Measurements from ENCODE around the gene SAMD9L.

Gene SAMD9L

GRCh38 chr7:93179173-93179572, 31.0 kb upstream of the SAMD9L start:
- peaks cover 33% of the 10 kb centered on the region for H3K27me3 Mint-ChIP-seq (ENCODE audit: low read depth, poor library complexity)

DNA sequence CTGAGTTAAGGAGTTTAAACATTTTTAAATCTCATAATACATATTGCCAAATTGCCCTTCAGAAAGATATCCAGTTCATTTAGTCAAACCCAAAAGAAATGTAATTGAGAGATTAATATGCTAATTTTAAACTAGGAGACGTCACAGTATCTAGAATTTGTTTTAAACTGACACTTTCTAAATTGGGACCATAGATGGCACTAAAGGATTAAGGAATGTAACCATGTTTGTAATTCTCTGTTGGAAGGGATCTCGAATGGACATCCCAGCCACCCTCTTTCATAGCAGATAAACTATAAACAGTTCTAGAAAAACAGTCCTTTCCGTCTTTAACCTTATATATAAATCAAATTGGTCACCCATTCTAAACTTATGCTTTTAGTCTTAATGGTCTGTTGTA, 30.0 kb upstream of the SAMD9L start:
- DNase-seq: no peak

More at GRCh38 chr7:93179173-93179572, 31.0 kb upstream of the SAMD9L start:
- Mint-ChIP-seq H3K36me3 (ENCODE audit: low read depth) (no peaks in the 10 kb centered on the region), H3K4me3 (no peak overlapping the region), H3K27ac (no peak overlapping the region), H3K9me3 (no peaks in the 10 kb centered on the region), H3K4me1 (no peaks in the 10 kb centered on the region)
- TF ChIP-seq CTCF (IDR thresholded peaks at IDR 0.05): no peak
- no peak for DNase-seq

DNA sequence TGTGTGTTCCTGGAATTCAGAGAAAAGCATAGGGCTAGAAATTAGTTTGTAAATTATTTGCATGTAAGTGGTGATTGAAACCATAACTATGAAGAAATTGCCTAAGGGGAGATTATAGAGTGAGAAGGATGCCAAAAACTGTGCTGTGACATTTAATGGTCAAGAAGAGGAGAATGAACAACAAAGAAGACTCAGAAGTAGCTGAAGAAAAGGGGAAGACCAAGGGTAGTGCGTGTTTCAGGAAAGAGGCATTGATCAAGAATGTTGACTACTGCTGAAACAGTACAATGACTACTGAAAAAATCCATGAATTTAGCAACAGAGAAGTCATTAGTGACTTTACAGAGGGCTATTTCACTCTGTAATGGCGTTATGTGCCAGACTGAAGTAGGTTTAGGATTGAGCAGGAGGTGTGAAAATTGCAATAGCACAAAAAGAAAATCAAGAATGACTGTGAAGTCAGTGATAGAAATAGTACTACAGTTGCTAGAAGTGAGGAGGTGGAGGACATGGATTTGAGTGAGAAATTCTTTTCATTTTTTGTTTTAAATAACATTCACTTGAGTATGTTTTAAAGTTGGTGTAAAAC, 28.9 kb upstream of the SAMD9L start:
- Mint-ChIP-seq H3K4me3 (no peak overlapping the region), H3K4me1 (no peaks in the 10 kb centered on the region), H3K27ac (no peak overlapping the region), H3K27me3 (ENCODE audit: low read depth, poor library complexity) (peaks cover 26% of the 10 kb centered on the region), H3K9me3 (peaks cover 10% of the 10 kb centered on the region), H3K36me3 (ENCODE audit: low read depth) (no peaks in the 10 kb centered on the region)
- DNase-seq: no peak
- no peak for TF ChIP-seq CTCF (IDR thresholded peaks at IDR 0.05)

More for the DNA sequence above, 30.0 kb upstream of the SAMD9L start:
- Mint-ChIP-seq H3K27ac (no peak overlapping the region), H3K4me1 (no peaks in the 10 kb centered on the region), H3K4me3 (no peak overlapping the region), H3K36me3 (ENCODE audit: low read depth) (no peaks in the 10 kb centered on the region), H3K27me3 (ENCODE audit: low read depth, poor library complexity) (peaks cover 29% of the 10 kb centered on the region), H3K9me3 (peaks cover 3% of the 10 kb centered on the region)
- TF ChIP-seq CTCF (IDR thresholded peaks at IDR 0.05): no peak

DNA sequence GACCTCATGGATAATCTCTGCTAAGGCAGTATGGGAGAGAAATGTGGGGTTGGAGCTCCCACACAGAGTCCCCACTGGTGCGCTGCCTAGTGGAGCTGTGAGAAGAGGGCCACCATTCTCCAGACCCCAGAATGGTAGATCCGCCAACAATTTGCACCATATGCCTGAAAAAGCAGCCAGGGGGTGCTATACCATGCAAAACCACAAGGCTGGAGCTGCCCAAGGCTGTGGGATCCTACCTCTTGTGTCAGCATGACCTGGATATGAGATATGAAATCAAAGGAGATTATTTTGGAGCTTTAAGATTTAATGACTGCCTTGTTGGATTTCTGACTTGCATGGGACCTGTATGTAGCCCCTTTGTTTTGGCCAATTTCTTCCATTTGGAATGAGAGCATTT, 27.0 kb upstream of the SAMD9L start:
- Mint-ChIP-seq H3K27ac (no peak overlapping the region), H3K4me3 (no peak overlapping the region), H3K27me3 (ENCODE audit: low read depth, poor library complexity) (peaks cover 18% of the 10 kb centered on the region), H3K4me1 (no peaks in the 10 kb centered on the region), H3K36me3 (ENCODE audit: low read depth) (no peaks in the 10 kb centered on the region), H3K9me3 (peaks cover 23% of the 10 kb centered on the region)
- DNase-seq: no peak
- TF ChIP-seq CTCF (IDR thresholded peaks at IDR 0.05): no peak

GRCh38 chr7:93172683-93173082, 24.5 kb upstream of the SAMD9L start:
- no peak for DNase-seq
- Mint-ChIP-seq H3K4me1 (no peaks in the 10 kb centered on the region), H3K9me3 (peaks cover 28% of the 10 kb centered on the region), H3K4me3 (no peak overlapping the region), H3K36me3 (ENCODE audit: low read depth) (no peaks in the 10 kb centered on the region), H3K27me3 (ENCODE audit: low read depth, poor library complexity) (peaks cover 17% of the 10 kb centered on the region), H3K27ac (no peak overlapping the region)
- no peak for TF ChIP-seq CTCF (IDR thresholded peaks at IDR 0.05)

GRCh38 chr7:93171606-93172226, 23.5 kb upstream of the SAMD9L start:
- H3K9me3 Mint-ChIP-seq: peaks cover 28% of the 10 kb centered on the region
- no peak overlapping the region for H3K27ac Mint-ChIP-seq
- TF ChIP-seq CTCF (IDR thresholded peaks at IDR 0.05): no peak
- no peak for DNase-seq
- peaks cover 16% of the 10 kb centered on the region for H3K27me3 Mint-ChIP-seq (ENCODE audit: low read depth, poor library complexity)
- H3K4me3 Mint-ChIP-seq: no peak overlapping the region
- no peaks in the 10 kb centered on the region for H3K4me1 Mint-ChIP-seq
- no peaks in the 10 kb centered on the region for H3K36me3 Mint-ChIP-seq (ENCODE audit: low read depth)
